Jurkat, Clone E6-1 (cell line): ENCODE results near the gene GPR17.

Experiments
- DNase-seq: peaks from one replicate; pipeline ENCODE4 v3.0.0-alpha.2; 2011; ENCODE audit warnings: low read depth, low spot score
- H3K4me3 ChIP-seq: 2 replicates; pipeline ENCODE4 v1.5.1; 2011; ENCODE audit warnings: mild to moderate bottlenecking, low read length, control low read depth, moderate library complexity

Gene GPR17

GRCh38 chr2:127661949-127662510 is 16.1 kb downstream of the GPR17 start:
- DNase-seq, result no peak
- no peak overlapping the region for H3K4me3 ChIP-seq

- no peak for DNase-seq
Observed at GRCh38 chr2:127662937-127663565, 17.1 kb downstream of the GPR17 start.

GRCh38 chr2:127663566-127664064 is 17.7 kb downstream of the GPR17 start:
- no peak overlapping the region for H3K4me3 ChIP-seq

More at GRCh38 chr2:127662937-127663565, 17.1 kb downstream of the GPR17 start:
- no peak overlapping the region for H3K4me3 ChIP-seq

GRCh38 chr2:127664065-127664894 is 18.3 kb downstream of the GPR17 start:
- DNase-seq, result no peak
- no peak overlapping the region for H3K4me3 ChIP-seq

More at GRCh38 chr2:127663566-127664064, 17.7 kb downstream of the GPR17 start:
- DNase-seq, result no peak

- H3K4me3 ChIP-seq, result no peak overlapping the region
- DNase-seq, result no peak
Observed at GRCh38 chr2:127664895-127665225, 18.9 kb downstream of the GPR17 start.

- no peak overlapping the region for H3K4me3 ChIP-seq
- DNase-seq, result no peak
Observed at GRCh38 chr2:127665267-127665893, 19.4 kb downstream of the GPR17 start.

- H3K4me3 ChIP-seq, result no peak overlapping the region
- DNase-seq, result no peak
Observed at GRCh38 chr2:127669056-127669455, 23.1 kb downstream of the GPR17 start.

GRCh38 chr2:127670055-127670956 is 24.4 kb downstream of the GPR17 start:
- H3K4me3 ChIP-seq, result no peak overlapping the region
- DNase-seq, result no peak

- DNase-seq, result no peak
- H3K4me3 ChIP-seq, result no peak overlapping the region
Observed at GRCh38 chr2:127670957-127671290, 25.0 kb downstream of the GPR17 start.

- no peak for DNase-seq
- no peak overlapping the region for H3K4me3 ChIP-seq
Observed at GRCh38 chr2:127671557-127672302, 25.8 kb downstream of the GPR17 start.

- no peak overlapping the region for H3K4me3 ChIP-seq
- no peak for DNase-seq
Observed at GRCh38 chr2:127672341-127673224, 26.6 kb downstream of the GPR17 start.

GRCh38 chr2:127673291-127674069 is 27.5 kb downstream of the GPR17 start:
- no peak overlapping the region for H3K4me3 ChIP-seq
- DNase-seq, result no peak

- no peak overlapping the region for H3K4me3 ChIP-seq
- no peak for DNase-seq
Observed at GRCh38 chr2:127674241-127675209, 28.6 kb downstream of the GPR17 start.

- no peak for DNase-seq
- no peak within 1 kb of the TSS for H3K4me3 ChIP-seq
Observed at GRCh38 chr2:127675331-127676261, 29.6 kb downstream of the GPR17 start, which contains the start of gene LIMS2. LIMS2 (minus strand) TSS chr2:127675530; CDS start chr2:127675024, 506 bp downstream.
